ENCODE measurements around the gene NFATC3. TPM values are rescaled to one million over a fixed set of nuclear protein-coding genes. Genes with fewer than 3 reads are reported as not detected.

NFATC3 gene
- total RNA-seq, 2 donors from 2014 or later: 51.1 to 56.7 TPM

DNA sequence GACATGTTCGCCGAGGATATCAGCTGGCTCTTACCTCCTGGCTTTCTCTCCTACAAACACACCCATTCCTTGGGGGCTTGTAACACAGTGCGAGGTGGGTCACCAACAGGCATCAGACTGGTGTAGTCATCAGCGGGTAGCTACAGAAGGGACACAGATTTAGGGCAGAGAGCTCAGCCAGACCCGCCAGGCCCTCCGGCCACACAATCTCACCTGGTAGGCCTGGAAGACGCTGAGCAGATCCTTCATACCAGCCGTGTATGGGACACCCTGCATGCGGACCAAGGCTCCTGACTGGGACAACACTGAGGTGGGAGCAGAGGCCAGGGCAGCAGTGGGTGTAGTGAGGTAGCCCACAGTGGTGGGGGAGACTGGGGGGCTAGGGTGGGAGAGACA is 145.0 kb downstream of the NFATC3 start:
- Histone ChIP-seq H3K36me3 (no peaks in the 10 kb centered on the region), H3K9me3 (no peaks in the 10 kb centered on the region), H3K4me1 (ENCODE audit: control insufficient read depth in 1 of 2, low read depth in 2 of 2) (peaks cover 0 to 15% of the 10 kb centered on the region in 2 donors), H3K4me3 (no peak overlapping the region), H3K27ac (no peak overlapping the region), H3K27me3 (replicated peaks; ENCODE audit: insufficient read depth) (no peaks in the 10 kb centered on the region)
- DNase-seq (ENCODE audit: low spot score) (no peak), ATAC-seq (ENCODE audit: insufficient number of reproducible peaks, low FRiP score, low read depth) (no peak)
- TF ChIP-seq, protein P1, sequence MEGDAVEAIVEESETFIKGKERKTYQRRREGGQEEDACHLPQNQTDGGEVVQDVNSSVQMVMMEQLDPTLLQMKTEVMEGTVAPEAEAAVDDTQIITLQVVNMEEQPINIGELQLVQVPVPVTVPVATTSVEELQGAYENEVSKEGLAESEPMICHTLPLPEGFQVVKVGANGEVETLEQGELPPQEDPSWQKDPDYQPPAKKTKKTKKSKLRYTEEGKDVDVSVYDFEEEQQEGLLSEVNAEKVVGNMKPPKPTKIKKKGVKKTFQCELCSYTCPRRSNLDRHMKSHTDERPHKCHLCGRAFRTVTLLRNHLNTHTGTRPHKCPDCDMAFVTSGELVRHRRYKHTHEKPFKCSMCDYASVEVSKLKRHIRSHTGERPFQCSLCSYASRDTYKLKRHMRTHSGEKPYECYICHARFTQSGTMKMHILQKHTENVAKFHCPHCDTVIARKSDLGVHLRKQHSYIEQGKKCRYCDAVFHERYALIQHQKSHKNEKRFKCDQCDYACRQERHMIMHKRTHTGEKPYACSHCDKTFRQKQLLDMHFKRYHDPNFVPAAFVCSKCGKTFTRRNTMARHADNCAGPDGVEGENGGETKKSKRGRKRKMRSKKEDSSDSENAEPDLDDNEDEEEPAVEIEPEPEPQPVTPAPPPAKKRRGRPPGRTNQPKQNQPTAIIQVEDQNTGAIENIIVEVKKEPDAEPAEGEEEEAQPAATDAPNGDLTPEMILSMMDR (IDR thresholded peaks at IDR 0.05): no peak

DNA sequence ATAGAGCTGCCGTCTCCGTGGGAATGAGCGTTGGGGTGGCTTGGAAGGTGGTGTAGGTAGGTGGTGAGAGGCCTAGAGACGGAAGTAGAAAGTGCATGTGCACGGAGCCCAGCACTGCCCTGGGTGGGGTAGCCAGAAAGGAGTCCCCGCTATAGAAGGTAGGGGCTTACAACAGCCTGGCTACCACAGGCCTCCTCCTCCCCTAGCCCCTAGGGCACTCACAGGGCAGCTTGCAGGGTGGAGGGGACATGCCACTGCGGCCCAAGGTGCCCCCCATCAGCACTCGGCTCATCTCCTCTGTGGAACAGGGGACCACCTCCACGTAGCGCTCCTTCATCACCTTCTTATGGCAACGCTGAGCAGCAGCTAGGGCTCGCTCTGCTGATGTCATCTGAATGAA is 145.8 kb downstream of the NFATC3 start:
- Histone ChIP-seq H3K4me1 (ENCODE audit: control insufficient read depth in 1 of 2, low read depth in 2 of 2) (peaks cover 0 to 21% of the 10 kb centered on the region in 2 donors), H3K27ac (no peak overlapping the region), H3K4me3 (no peak overlapping the region), H3K27me3 (replicated peaks; ENCODE audit: insufficient read depth) (no peaks in the 10 kb centered on the region), H3K9me3 (no peaks in the 10 kb centered on the region), H3K36me3 (no peaks in the 10 kb centered on the region)
- DNase-seq (ENCODE audit: low spot score) (no peak), ATAC-seq (ENCODE audit: insufficient number of reproducible peaks, low FRiP score, low read depth) (no peak)
- TF ChIP-seq, protein P1 (IDR thresholded peaks at IDR 0.05): no peak

DNA sequence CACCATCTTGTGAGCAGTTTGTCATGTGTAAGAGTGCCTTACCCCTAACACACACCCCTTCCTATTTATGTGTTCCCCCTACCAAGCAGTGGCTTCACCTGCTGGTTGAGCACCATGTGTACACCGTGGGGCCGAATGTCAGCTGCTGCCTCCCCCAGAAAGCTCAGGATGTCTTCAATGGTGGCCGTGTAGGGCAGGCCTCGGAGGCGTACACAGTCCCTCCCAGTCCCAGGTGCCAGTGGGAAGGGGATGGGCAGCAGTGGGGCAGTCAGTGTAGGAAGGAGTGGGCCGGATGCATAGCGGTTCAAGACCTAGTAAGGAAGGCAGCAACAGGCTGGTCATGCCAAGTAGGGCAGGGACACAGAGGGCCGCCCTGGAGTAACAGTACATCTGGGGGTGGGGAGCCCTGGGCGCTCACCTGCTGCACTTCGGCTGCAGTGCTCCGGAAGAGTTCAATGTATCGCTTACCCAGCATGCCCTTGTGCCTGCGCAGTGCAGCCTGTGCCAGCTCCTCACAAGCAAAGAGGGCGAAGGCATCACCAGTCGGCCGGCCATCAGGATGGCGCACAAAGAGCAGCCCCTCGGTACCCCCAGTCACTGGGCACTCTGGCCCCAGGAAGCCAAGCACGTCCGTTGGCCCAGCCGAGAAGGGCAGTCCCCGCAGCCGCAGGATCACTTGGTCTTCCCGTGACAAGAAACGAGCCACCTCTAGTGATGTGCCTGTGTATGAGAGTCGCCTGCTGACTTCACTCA is 146.4 kb downstream of the NFATC3 start:
- ATAC-seq (ENCODE audit: insufficient number of reproducible peaks, low FRiP score, low read depth): no peak
- H3K27me3 ChIP-seq (replicated peaks; ENCODE audit: insufficient read depth): no peaks in the 10 kb centered on the region
- peaks cover 4 to 27% of the 10 kb centered on the region in 2 donors for H3K4me1 ChIP-seq (ENCODE audit: control insufficient read depth in 1 of 2, low read depth in 2 of 2)
- H3K4me3 ChIP-seq: no peak overlapping the region
- H3K9me3 ChIP-seq: no peaks in the 10 kb centered on the region
- no peak for DNase-seq (ENCODE audit: low spot score)
- H3K36me3 ChIP-seq: no peaks in the 10 kb centered on the region
- TF ChIP-seq, protein P1 (IDR thresholded peaks at IDR 0.05): no peak
- H3K27ac ChIP-seq: no peak overlapping the region

DNA sequence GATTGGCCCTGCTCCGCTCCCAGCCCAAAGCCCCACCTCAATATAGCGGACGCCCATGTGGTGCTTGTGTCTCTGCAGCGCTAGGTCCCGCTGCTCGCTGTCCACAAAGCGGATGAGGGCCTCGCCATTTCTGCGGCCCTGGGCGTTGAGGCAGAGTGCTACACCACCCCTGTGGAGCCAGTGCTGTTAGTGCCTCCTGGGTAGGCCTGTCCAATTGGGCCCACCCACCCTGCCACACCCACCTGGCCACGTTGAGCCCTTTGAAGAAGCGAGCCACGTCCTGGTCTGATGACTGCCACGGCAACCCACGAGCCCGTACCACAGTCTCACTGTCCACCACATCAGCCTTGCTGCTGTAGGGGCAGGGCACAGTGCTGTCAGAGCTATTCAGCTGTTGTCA is 147.2 kb downstream of the NFATC3 start:
- no peak overlapping the region for H3K4me3 ChIP-seq
- no peak overlapping the region for H3K27ac ChIP-seq
- no peaks in the 10 kb centered on the region for H3K27me3 ChIP-seq (replicated peaks; ENCODE audit: insufficient read depth)
- H3K4me1 ChIP-seq (ENCODE audit: control insufficient read depth in 1 of 2, low read depth in 2 of 2): peaks cover 8 to 30% of the 10 kb centered on the region in 2 donors
- TF ChIP-seq, protein P1 (IDR thresholded peaks at IDR 0.05): no peak
- DNase-seq (ENCODE audit: low spot score) (no peak), ATAC-seq (ENCODE audit: insufficient number of reproducible peaks, low FRiP score, low read depth) (no peak)
- H3K36me3 ChIP-seq: no peaks in the 10 kb centered on the region
- no peaks in the 10 kb centered on the region for H3K9me3 ChIP-seq

DNA sequence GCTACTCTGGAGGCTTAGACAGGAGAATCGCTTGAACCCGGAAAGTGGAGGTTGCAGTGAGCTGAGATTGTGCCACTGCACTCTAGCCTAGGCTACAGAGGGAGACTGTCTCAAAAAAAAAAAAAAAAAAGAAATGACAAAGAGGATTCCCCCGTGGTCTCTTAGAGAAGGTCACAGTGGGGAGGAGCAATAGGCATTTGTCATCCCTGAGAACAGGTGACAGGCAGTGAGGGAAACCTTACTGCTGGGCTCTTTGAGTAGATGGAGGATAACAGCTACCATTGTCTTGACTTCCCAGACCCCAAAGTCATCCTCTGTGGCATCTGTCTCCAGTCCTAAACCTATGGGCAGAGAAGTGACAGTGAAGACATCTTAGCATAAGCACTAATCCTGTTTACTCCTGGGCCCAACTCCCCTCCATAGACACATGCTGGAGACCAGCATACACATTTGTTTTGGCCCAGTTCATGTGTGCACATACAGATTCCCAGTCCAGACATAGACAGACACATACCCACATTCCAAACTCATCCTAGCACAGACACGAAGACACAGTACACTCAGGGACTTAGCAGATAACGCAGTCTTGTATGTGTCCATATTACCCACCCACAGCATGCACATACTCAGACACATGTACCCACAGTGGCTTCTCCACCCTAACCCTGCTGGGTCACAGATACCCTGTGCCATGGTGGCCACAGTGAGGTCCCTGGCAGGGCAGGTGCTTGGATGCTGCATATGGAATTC is 148.1 kb downstream of the NFATC3 start:
- no peak overlapping the region for H3K27ac ChIP-seq
- TF ChIP-seq, protein P1 (IDR thresholded peaks at IDR 0.05): no peak
- no peak overlapping the region for H3K4me3 ChIP-seq
- H3K9me3 ChIP-seq: no peaks in the 10 kb centered on the region
- H3K27me3 ChIP-seq (replicated peaks; ENCODE audit: insufficient read depth): no peaks in the 10 kb centered on the region
- H3K4me1 ChIP-seq (ENCODE audit: control insufficient read depth in 1 of 2, low read depth in 2 of 2): peaks cover 8 to 24% of the 10 kb centered on the region in 2 donors
- DNase-seq (ENCODE audit: low spot score) (no peak), ATAC-seq (ENCODE audit: insufficient number of reproducible peaks, low FRiP score, low read depth) (no peak)
- H3K36me3 ChIP-seq: no peaks in the 10 kb centered on the region

Measured in thoracic aorta (tissue), 2 donors.